ENCODE results near the gene TRAIP.
"Not testable (repeated sequence)": the region's sequence is repeated elsewhere in the genome, so short reads cannot be mapped to it uniquely, and the experiment has no call there.

GRCh38 chr3:49823131-49823530 is 33.2 kb downstream of the TRAIP start:
- TF ChIP-seq CTCF (conservative IDR thresholded peaks at IDR 0.05; ENCODE audit: low read depth, low read length); EZH2 (IDR thresholded peaks at IDR 0.05; ENCODE audit: borderline replicate concordance, low read depth, low read length, poor library complexity, severe bottlenecking): not testable (repeated sequence)

Data from A673 (cell line).